ENCODE data around the gene RRAS. TPM values are rescaled to one million over a fixed set of nuclear protein-coding genes. Genes with fewer than 3 reads are reported as not detected.

Gene RRAS
- total and polyA plus RNA-seq, 10 donors: 30.9 to 106 (median 50.7) TPM

DNA sequence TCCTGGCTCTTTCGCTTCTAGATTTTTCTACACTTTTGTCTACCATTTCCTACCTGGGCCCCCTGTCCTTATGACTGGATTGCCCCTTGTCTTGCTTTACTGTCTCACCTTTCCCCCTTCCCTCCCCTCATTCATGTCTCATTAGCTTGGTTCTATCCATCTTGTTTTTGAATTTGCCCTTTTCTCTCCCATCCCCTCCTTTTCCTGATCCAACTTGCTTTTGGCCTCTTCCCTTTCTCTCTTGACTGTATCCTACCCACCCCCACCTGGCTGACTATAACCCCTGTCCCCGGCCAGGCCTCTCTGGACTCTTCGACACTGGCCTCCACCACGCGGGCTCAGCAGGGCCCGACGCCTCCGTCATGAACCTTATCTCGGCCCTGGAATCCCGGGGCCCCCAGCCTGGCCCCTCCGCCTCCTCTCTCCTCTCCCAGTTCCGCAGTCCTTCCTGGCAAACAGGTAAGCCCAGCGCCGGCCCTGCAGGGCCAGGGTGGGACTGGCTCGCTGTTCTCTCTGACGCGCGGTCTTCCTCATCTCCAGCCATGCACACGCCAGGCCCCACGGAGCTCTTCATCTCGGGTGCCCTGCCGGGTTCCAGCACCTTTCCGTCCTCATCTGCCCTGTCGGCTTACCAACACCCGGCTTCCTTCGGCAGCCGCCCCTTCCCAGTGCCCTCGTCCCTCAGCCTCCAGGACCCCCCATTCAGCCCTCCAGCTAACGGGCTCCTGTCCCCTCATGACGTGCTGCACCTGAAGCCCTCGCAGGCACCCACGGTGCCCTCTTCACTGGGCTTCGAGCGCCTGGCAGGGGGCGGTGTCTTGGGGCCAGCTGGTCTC lies 45.6 kb downstream of the RRAS start:
- Histone ChIP-seq H3K36me3 (peaks cover 4 to 59% (median 55%) of the 10 kb centered on the region in 6 donors), H3K9me3 (no peaks in the 10 kb centered on the region), H3K4me3 (no peak overlapping the region), H3K27me3 (replicated peaks in 1 of 7) (no peaks in the 10 kb centered on the region), H3K27ac (peak overlapping the region in 6 of 8 donors; percentile 52 to 96 (median 92)), H3K4me1 (peaks cover 16 to 60% (median 34%) of the 10 kb centered on the region in 6 donors)
- 94 to 96% (median 95%) methylated on average over 35 of the region's 35 CpGs for WGBS, 5 donors
- intact Hi-C loops (cut with DNase I; ENCODE audit: low total_unique reads): loop anchor here (10.0 kb wide), 1 partner anchor 70 kb away; the partner anchor contains the start of genes BCL2L12 and IRF3
- no peak for TF ChIP-seq POLR2A (IDR thresholded peaks at IDR 0.05)
- TF ChIP-seq POLR2AphosphoS5 (IDR thresholded peaks at IDR 0.05): peak in 2 of 3 donors; percentile 38 to 42
- peak; percentile 79 for DNase-seq

DNA sequence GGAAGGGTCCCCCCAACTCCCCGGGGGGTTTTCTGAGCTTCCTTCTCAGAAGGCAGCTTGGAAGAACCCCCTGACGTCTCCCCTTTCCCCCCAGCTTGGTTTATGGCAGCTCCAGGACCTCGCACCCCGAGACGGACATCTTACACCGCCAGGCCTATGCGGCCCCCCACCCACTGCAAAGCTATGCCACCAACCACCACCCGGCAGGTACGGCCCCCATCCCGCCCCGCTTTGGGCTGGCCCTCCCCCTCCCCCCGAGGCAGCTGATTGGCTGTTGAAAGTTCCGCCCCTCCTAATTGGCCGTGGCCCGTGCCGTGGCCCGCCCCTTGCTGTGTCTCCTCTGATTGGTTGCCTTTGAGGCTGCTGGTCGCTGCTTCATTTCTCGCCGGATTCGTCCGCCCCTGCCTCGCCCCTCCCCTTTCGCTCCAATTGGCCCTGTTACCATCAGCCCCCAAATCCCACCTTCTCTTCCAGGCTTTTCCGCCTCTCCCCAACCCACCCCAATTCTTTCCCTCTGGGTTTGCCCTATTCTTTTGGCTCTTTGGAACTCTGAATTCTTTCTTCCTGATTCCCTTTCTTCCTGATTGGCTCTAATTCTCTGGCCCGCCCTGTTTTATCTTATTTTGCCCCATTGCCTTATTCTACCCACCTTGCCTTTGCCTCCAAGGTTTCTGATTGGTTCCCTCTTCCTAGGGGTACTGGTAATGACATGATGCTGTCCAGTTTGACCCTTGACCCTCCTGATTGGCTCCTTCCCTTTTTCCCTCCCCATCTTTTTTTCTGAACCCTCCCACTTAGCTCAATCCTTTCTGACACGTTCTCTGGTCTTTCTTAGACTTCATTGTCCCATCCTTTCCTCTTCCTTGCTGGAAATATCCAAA lies 46.5 kb downstream of the RRAS start:
- H3K4me1 ChIP-seq: peaks cover 16 to 63% (median 34%) of the 10 kb centered on the region in 6 donors
- peaks cover 3 to 50% (median 46%) of the 10 kb centered on the region in 6 donors for H3K36me3 ChIP-seq
- DNase-seq: peak; percentile 95
- 7 to 13% (median 9%) methylated on average over 18 to 27 of the region's 27 CpGs for WGBS, 5 donors
- H3K4me3 ChIP-seq: peak overlapping the region in 7 of 8 donors; percentile 76 to 99 (median 96)
- peak overlapping the region; percentile 35 to 96 (median 92) for H3K27ac ChIP-seq
- no peaks in the 10 kb centered on the region for H3K9me3 ChIP-seq
- TF ChIP-seq POLR2A (IDR thresholded peaks at IDR 0.05) (no peak), POLR2AphosphoS5 (IDR thresholded peaks at IDR 0.05) (peak in 2 of 3 donors; percentile 52 to 70)
- TF ChIP-seq, protein P1, sequence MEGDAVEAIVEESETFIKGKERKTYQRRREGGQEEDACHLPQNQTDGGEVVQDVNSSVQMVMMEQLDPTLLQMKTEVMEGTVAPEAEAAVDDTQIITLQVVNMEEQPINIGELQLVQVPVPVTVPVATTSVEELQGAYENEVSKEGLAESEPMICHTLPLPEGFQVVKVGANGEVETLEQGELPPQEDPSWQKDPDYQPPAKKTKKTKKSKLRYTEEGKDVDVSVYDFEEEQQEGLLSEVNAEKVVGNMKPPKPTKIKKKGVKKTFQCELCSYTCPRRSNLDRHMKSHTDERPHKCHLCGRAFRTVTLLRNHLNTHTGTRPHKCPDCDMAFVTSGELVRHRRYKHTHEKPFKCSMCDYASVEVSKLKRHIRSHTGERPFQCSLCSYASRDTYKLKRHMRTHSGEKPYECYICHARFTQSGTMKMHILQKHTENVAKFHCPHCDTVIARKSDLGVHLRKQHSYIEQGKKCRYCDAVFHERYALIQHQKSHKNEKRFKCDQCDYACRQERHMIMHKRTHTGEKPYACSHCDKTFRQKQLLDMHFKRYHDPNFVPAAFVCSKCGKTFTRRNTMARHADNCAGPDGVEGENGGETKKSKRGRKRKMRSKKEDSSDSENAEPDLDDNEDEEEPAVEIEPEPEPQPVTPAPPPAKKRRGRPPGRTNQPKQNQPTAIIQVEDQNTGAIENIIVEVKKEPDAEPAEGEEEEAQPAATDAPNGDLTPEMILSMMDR (IDR thresholded peaks at IDR 0.05 in 8 of 11, conservative IDR thresholded peaks at IDR 0.05 in 3 of 11): no peak
- intact Hi-C loops (cut with DNase I; ENCODE audit: low total_unique reads): loop anchor here (10.0 kb wide), 1 partner anchor 71 kb away; the partner anchor contains the start of genes BCL2L12 and IRF3
- no peaks in the 10 kb centered on the region for H3K27me3 ChIP-seq (replicated peaks in 1 of 7)

DNA sequence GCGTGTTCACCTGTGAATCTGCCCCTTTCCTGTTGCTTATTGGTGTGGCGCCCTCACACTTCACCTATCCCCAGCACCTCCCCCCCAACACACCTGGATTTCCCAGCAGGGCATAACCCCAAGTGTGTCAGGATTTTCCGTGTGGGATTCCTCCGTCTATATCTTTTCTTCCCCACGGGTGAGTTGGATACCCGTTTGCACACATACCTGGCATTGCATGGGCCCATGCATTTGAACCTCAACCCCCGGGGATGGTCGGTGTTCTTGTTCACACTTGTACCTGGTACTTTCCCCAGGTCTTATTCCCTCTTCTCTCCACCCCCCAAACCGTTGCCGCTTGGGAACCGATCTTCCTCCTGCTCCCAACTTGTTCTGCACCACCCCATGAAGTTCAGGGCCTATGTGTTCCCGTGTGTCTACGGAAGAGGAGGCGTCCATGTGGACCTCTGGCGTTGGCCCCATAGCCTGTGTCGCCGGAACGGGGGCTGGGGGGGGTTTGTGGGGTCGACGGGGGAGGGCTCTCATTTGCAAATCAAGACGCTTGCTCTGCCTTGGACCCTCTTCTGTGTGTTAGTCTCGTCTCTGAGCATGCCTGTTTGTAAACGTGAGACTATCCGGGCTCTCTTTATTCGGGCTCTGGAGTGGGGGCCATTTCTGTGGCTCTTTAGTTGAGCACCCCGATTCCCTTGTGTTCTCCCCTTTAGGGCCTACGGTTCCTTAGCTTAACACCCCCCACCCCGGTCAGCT lies 47.3 kb downstream of the RRAS start:
- Histone ChIP-seq H3K9me3 (no peaks in the 10 kb centered on the region), H3K27ac (peak overlapping the region; percentile 35 to 96 (median 92)), H3K4me1 (peaks cover 16 to 63% (median 34%) of the 10 kb centered on the region in 6 donors), H3K36me3 (peaks cover 3 to 42% (median 38%) of the 10 kb centered on the region in 6 donors), H3K27me3 (replicated peaks in 1 of 7) (no peaks in the 10 kb centered on the region), H3K4me3 (peak overlapping the region; percentile 76 to 99 (median 96))
- no peak for TF ChIP-seq POLR2A (IDR thresholded peaks at IDR 0.05)
- TF ChIP-seq POLR2AphosphoS5 (IDR thresholded peaks at IDR 0.05): no peak
- TF ChIP-seq, protein P1 (IDR thresholded peaks at IDR 0.05 in 8 of 11, conservative IDR thresholded peaks at IDR 0.05 in 3 of 11): no peak
- 2 to 6% (median 4%) methylated on average over 27 to 28 of the region's 28 CpGs for WGBS, 5 donors
- DNase-seq: peak; percentile 79
- intact Hi-C loops (cut with DNase I; ENCODE audit: low total_unique reads): loop anchor here (10.0 kb wide), 1 partner anchor 72 kb away; the partner anchor contains the start of genes BCL2L12 and IRF3
